ENCODE data around the gene GALNTL6.
A peak's percentile ranks its signal among the peaks of the same experiment; 100 is the strongest.

GALNTL6 gene

DNA sequence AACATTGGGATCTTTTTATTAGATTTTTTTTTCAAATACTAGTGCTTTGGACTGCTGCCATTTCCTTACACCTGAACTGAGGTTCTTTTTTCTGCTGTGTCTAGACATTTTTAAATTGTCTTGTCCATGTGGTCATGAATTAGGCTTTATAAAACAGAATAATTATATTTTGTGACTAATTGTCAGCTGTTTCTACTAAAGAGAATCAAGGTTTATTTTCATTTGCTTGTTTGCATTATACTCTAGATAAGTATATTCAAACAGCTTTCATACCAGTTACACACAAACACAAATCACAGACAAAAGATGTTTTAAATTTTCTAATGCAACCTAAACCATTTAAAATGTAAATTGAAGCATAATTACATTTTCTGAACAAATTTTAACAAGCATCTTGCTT is 194.7 kb downstream of the GALNTL6 start:
- H2AFZ ChIP-seq (ENCODE audit: low read length), result peak overlapping the region; percentile 14; the same call in 1 of the 2 replicates
- H3K9ac ChIP-seq (ENCODE audit: low read depth, low read length, poor library complexity, severe bottlenecking), result no peak overlapping the region
- no peaks in the 10 kb centered on the region for H3K9me2 ChIP-seq (replicated peaks; ENCODE audit: low read depth, low read length)
- no peaks in the 10 kb centered on the region for H3K79me2 ChIP-seq (ENCODE audit: insufficient read depth, low read length)
- no peaks in the 10 kb centered on the region for H3K36me3 ChIP-seq (ENCODE audit: insufficient read depth, low read length)
- TF ChIP-seq, protein P1, sequence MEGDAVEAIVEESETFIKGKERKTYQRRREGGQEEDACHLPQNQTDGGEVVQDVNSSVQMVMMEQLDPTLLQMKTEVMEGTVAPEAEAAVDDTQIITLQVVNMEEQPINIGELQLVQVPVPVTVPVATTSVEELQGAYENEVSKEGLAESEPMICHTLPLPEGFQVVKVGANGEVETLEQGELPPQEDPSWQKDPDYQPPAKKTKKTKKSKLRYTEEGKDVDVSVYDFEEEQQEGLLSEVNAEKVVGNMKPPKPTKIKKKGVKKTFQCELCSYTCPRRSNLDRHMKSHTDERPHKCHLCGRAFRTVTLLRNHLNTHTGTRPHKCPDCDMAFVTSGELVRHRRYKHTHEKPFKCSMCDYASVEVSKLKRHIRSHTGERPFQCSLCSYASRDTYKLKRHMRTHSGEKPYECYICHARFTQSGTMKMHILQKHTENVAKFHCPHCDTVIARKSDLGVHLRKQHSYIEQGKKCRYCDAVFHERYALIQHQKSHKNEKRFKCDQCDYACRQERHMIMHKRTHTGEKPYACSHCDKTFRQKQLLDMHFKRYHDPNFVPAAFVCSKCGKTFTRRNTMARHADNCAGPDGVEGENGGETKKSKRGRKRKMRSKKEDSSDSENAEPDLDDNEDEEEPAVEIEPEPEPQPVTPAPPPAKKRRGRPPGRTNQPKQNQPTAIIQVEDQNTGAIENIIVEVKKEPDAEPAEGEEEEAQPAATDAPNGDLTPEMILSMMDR (conservative IDR thresholded peaks at IDR 0.05; ENCODE audit: low read length), result no peak
- TF ChIP-seq EZH2phosphoT487 (IDR thresholded peaks at IDR 0.05; ENCODE audit: borderline replicate concordance), result no peak
- H4K20me1 ChIP-seq (ENCODE audit: insufficient read depth, low read length, poor library complexity, severe bottlenecking), result no peaks in the 10 kb centered on the region
- H3K4me2 ChIP-seq (ENCODE audit: low read depth, low read length, poor library complexity, severe bottlenecking), result no peak overlapping the region
- no peaks in the 10 kb centered on the region for H3K27me3 ChIP-seq (ENCODE audit: insufficient read depth, low read length, poor library complexity, severe bottlenecking)
- H3K4me1 ChIP-seq (ENCODE audit: insufficient read depth, low read length, poor library complexity, severe bottlenecking), result no peaks in the 10 kb centered on the region
- no peaks in the 10 kb centered on the region for H3K9me3 ChIP-seq (ENCODE audit: insufficient read depth, low read depth, low read length)
- no peaks in the 10 kb centered on the region for H3F3A ChIP-seq (ENCODE audit: low read depth)
- H3K4me3 ChIP-seq (ENCODE audit: low read length, poor library complexity, severe bottlenecking), result no peak overlapping the region

DNA sequence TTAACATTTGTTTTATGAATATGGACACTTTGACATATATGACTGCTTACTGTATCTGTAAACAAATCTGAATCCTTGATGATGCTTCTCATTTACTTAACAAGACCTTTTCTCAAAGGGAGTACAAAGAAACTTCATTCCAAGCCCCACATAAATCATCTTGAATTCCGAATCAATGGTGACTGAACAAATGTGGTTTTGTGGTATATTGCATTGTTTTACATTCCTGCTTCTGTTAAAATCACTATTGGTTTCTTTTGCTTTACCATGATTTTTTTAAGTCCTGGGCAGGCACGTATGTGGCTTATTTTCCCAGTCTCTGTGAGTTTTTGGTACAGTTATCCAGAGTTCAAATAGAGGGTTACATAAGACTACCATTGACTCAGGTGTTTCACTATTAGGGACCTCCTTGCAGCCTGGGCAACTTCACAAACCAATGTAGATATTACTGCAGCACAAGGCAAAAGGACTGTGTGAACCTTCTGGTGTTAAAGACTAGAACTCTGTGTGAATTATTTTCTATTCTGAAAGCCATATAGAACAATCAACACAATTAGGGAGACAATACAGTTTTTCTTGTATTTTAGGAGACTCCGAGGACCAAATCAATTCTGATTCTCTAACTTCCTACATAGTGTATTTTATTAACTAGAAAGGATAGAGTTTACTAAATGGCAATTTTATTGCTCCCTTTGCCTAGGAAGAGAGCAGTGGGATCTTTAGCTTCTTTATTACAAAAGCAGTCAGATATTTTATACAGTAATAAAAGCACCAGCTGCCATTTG is 196.4 kb downstream of the GALNTL6 start:
- Histone ChIP-seq H4K20me1 (ENCODE audit: insufficient read depth, low read length, poor library complexity, severe bottlenecking) (no peaks in the 10 kb centered on the region), H3K4me3 (ENCODE audit: low read length, poor library complexity, severe bottlenecking) (no peak overlapping the region), H3K9ac (ENCODE audit: low read depth, low read length, poor library complexity, severe bottlenecking) (no peak overlapping the region), H3K27me3 (ENCODE audit: insufficient read depth, low read length, poor library complexity, severe bottlenecking) (no peaks in the 10 kb centered on the region), H3K4me1 (ENCODE audit: insufficient read depth, low read length, poor library complexity, severe bottlenecking) (no peaks in the 10 kb centered on the region), H3K79me2 (ENCODE audit: insufficient read depth, low read length) (no peaks in the 10 kb centered on the region), H2AFZ (ENCODE audit: low read length) (no peak overlapping the region; the same call in 1 of the 2 replicates), H3F3A (ENCODE audit: low read depth) (no peaks in the 10 kb centered on the region), H3K36me3 (ENCODE audit: insufficient read depth, low read length) (no peaks in the 10 kb centered on the region), H3K9me2 (replicated peaks; ENCODE audit: low read depth, low read length) (no peaks in the 10 kb centered on the region), H3K9me3 (ENCODE audit: insufficient read depth, low read depth, low read length) (no peaks in the 10 kb centered on the region), H3K4me2 (ENCODE audit: low read depth, low read length, poor library complexity, severe bottlenecking) (no peak overlapping the region)
- TF ChIP-seq EZH2phosphoT487 (IDR thresholded peaks at IDR 0.05; ENCODE audit: borderline replicate concordance), result no peak

DNA sequence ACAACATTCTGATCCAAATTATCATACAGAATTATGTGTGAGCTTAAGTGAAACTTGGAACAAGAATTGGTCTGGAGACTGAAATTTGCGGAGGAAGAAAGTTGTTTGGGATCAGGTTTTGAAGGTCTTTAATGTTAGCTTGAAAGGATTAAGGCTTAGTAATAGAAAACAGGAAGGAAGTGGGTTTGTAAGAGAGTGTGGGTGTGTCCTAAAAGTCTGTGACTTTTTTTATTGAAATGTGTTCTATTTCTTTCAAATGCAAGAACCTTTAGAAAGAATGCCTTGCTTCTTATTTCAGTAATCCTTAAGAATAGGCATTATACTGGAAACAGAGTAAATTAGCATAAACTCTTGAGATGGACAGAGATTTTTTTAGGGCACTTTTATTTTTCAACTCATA is 198.0 kb downstream of the GALNTL6 start:
- Histone ChIP-seq H4K20me1 (ENCODE audit: insufficient read depth, low read length, poor library complexity, severe bottlenecking) (no peaks in the 10 kb centered on the region), H3K4me3 (ENCODE audit: low read length, poor library complexity, severe bottlenecking) (no peak overlapping the region), H3K36me3 (ENCODE audit: insufficient read depth, low read length) (no peaks in the 10 kb centered on the region), H3K79me2 (ENCODE audit: insufficient read depth, low read length) (no peaks in the 10 kb centered on the region), H3K9ac (ENCODE audit: low read depth, low read length, poor library complexity, severe bottlenecking) (no peak overlapping the region), H3K4me2 (ENCODE audit: low read depth, low read length, poor library complexity, severe bottlenecking) (peak overlapping the region; percentile 30), H3K9me2 (replicated peaks; ENCODE audit: low read depth, low read length) (no peaks in the 10 kb centered on the region), H2AFZ (ENCODE audit: low read length) (no peak overlapping the region), H3K4me1 (ENCODE audit: insufficient read depth, low read length, poor library complexity, severe bottlenecking) (no peaks in the 10 kb centered on the region), H3K9me3 (ENCODE audit: insufficient read depth, low read depth, low read length) (no peaks in the 10 kb centered on the region), H3F3A (ENCODE audit: low read depth) (no peaks in the 10 kb centered on the region), H3K27me3 (ENCODE audit: insufficient read depth, low read length, poor library complexity, severe bottlenecking) (no peaks in the 10 kb centered on the region)
- TF ChIP-seq EZH2phosphoT487 (IDR thresholded peaks at IDR 0.05; ENCODE audit: borderline replicate concordance), result no peak
- TF ChIP-seq, protein P1 (conservative IDR thresholded peaks at IDR 0.05; ENCODE audit: low read length), result no peak

DNA sequence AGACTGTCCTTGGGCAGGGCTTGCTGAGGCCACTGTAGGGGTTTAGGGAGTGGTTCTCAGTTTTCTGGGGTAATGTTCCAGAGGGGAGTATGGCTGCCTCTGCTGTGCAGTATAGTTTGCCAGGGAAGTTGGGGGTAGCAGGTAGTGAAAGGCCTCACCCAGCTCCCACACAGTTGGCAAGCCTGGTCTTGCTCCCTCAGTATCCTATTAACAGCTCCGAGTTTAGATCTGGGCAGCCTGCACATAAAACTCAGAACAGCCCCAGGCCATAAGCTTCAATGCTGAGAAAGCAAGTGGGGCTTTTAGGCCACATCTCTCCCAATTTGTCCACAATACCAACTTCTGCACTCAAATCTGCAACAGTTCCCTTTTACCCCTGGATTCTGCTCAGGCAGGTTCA is 205.2 kb downstream of the GALNTL6 start:
- H3K79me2 ChIP-seq (ENCODE audit: insufficient read depth, low read length), result no peaks in the 10 kb centered on the region
- H3F3A ChIP-seq (ENCODE audit: low read depth), result no peaks in the 10 kb centered on the region
- no peak overlapping the region for H3K4me3 ChIP-seq (ENCODE audit: low read length, poor library complexity, severe bottlenecking)
- H4K20me1 ChIP-seq (ENCODE audit: insufficient read depth, low read length, poor library complexity, severe bottlenecking), result no peaks in the 10 kb centered on the region
- no peaks in the 10 kb centered on the region for H3K9me2 ChIP-seq (replicated peaks; ENCODE audit: low read depth, low read length)
- H3K36me3 ChIP-seq (ENCODE audit: insufficient read depth, low read length), result no peaks in the 10 kb centered on the region
- H3K27me3 ChIP-seq (ENCODE audit: insufficient read depth, low read length, poor library complexity, severe bottlenecking), result no peaks in the 10 kb centered on the region
- no peak overlapping the region for H2AFZ ChIP-seq (ENCODE audit: low read length)
- H3K4me2 ChIP-seq (ENCODE audit: low read depth, low read length, poor library complexity, severe bottlenecking), result no peak overlapping the region
- no peaks in the 10 kb centered on the region for H3K9me3 ChIP-seq (ENCODE audit: insufficient read depth, low read depth, low read length)
- no peaks in the 10 kb centered on the region for H3K4me1 ChIP-seq (ENCODE audit: insufficient read depth, low read length, poor library complexity, severe bottlenecking)
- no peak overlapping the region for H3K9ac ChIP-seq (ENCODE audit: low read depth, low read length, poor library complexity, severe bottlenecking)
- TF ChIP-seq, protein P1 (conservative IDR thresholded peaks at IDR 0.05; ENCODE audit: low read length), result no peak
- no peak for TF ChIP-seq EZH2phosphoT487 (IDR thresholded peaks at IDR 0.05; ENCODE audit: borderline replicate concordance)
